Transverse colon (tissue), 4 donors: ENCODE data around the gene NBPF12.
"Not testable (repeated sequence)": the region's sequence is repeated elsewhere in the genome, so short reads cannot be mapped to it uniquely, and the experiment has no call there.

Experiments used
- EP300 ChIP-seq: sonication (generic); formaldehyde crosslinking; IDR thresholded peaks from one replicate; pipeline ENCODE4 v1.6.1; 2017; ENCODE audit warnings: antibody characterized with exemption, low read depth
- POLR2AphosphoS5 ChIP-seq, 3 donors: sonication (generic); formaldehyde crosslinking; IDR thresholded peaks; one replicate each; pipeline ENCODE4 v1.6.1; 2016; ENCODE audit warnings: antibody characterized with exemption in 3 of 3
- TF ChIP-seq, protein P1 (sequence below), 5 experiments: fragments of 200-600 bp in 3 of 5; fragments of 450-650 bp in 2 of 5; sonication (generic) in 3 of 5; IDR thresholded peaks; 1 replicate in 2 of 5; 2 replicates in 3 of 5; pipeline ENCODE4 v1.5.1; 2016 to 2017; ENCODE audit warnings: antibody characterized with exemption in 5 of 5, inconsistent platforms in 3 of 5, mild to moderate bottlenecking in 2 of 5, moderate library complexity in 1 of 5

GRCh38 chr1:146892331-146892730 is 45.8 kb upstream of the NBPF12 start:
- TF ChIP-seq POLR2AphosphoS5 (IDR thresholded peaks at IDR 0.05); EP300: not testable (repeated sequence)
- TF ChIP-seq, protein P1, sequence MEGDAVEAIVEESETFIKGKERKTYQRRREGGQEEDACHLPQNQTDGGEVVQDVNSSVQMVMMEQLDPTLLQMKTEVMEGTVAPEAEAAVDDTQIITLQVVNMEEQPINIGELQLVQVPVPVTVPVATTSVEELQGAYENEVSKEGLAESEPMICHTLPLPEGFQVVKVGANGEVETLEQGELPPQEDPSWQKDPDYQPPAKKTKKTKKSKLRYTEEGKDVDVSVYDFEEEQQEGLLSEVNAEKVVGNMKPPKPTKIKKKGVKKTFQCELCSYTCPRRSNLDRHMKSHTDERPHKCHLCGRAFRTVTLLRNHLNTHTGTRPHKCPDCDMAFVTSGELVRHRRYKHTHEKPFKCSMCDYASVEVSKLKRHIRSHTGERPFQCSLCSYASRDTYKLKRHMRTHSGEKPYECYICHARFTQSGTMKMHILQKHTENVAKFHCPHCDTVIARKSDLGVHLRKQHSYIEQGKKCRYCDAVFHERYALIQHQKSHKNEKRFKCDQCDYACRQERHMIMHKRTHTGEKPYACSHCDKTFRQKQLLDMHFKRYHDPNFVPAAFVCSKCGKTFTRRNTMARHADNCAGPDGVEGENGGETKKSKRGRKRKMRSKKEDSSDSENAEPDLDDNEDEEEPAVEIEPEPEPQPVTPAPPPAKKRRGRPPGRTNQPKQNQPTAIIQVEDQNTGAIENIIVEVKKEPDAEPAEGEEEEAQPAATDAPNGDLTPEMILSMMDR (IDR thresholded peaks at IDR 0.05): not testable (repeated sequence)
